ENCODE results near the gene SOX5. TPM values are rescaled to one million over a fixed set of nuclear protein-coding genes. Genes with fewer than 3 reads are reported as not detected.

Gene SOX5
- total RNA-seq, 2 experiments from 2014 or later = not detected

GRCh38 chr12:23803540-23803939 is 145.9 kb downstream of the SOX5 start:
- Mint-ChIP-seq H3K27ac (no peak overlapping the region), H3K9me3 (no peaks in the 10 kb centered on the region), H3K4me1 (no peaks in the 10 kb centered on the region)

GRCh38 chr12:23795494-23795893 is 154.0 kb downstream of the SOX5 start:
- Mint-ChIP-seq H3K4me3 (no peak overlapping the region), H3K9me3 (no peaks in the 10 kb centered on the region), H3K36me3 (no peaks in the 10 kb centered on the region), H3K27ac (no peak overlapping the region), H3K4me1 (no peaks in the 10 kb centered on the region), H3K27me3 (no peaks in the 10 kb centered on the region)
- ATAC-seq (ENCODE audit: low read depth) (no peak), DNase-seq (no peak)
- POLR2A ChIA-PET = no interaction called here

More at GRCh38 chr12:23803540-23803939, 145.9 kb downstream of the SOX5 start:
- H3K27me3 Mint-ChIP-seq = no peaks in the 10 kb centered on the region
- POLR2A ChIA-PET = no interaction called here
- no peak overlapping the region for H3K4me3 Mint-ChIP-seq
- no peaks in the 10 kb centered on the region for H3K36me3 Mint-ChIP-seq
- no peak for ATAC-seq (ENCODE audit: low read depth)
- DNase-seq = no peak

GRCh38 chr12:23781118-23781517 is 168.4 kb downstream of the SOX5 start:
- ATAC-seq (ENCODE audit: low read depth) (no peak), DNase-seq (no peak)
- no peaks in the 10 kb centered on the region for H3K4me1 Mint-ChIP-seq
- no peaks in the 10 kb centered on the region for H3K36me3 Mint-ChIP-seq
- no peaks in the 10 kb centered on the region for H3K9me3 Mint-ChIP-seq
- no peak overlapping the region for H3K4me3 Mint-ChIP-seq
- POLR2A ChIA-PET = no interaction called here
- no peak overlapping the region for H3K27ac Mint-ChIP-seq
- no peaks in the 10 kb centered on the region for H3K27me3 Mint-ChIP-seq

- H3K9me3 Mint-ChIP-seq = no peaks in the 10 kb centered on the region
- ATAC-seq (ENCODE audit: low read depth) (no peak), DNase-seq (no peak)
- POLR2A ChIA-PET = no interaction called here
- H3K4me3 Mint-ChIP-seq = no peak overlapping the region
- no peak overlapping the region for H3K27ac Mint-ChIP-seq
- H3K4me1 Mint-ChIP-seq = no peaks in the 10 kb centered on the region
- H3K36me3 Mint-ChIP-seq = no peaks in the 10 kb centered on the region
- no peaks in the 10 kb centered on the region for H3K27me3 Mint-ChIP-seq
Measured at GRCh38 chr12:23775208-23775607, 174.3 kb downstream of the SOX5 start.

GRCh38 chr12:23771240-23771949 is 178.1 kb downstream of the SOX5 start:
- H3K27me3 Mint-ChIP-seq = no peaks in the 10 kb centered on the region
- ATAC-seq (ENCODE audit: low read depth) = no peak
- H3K36me3 Mint-ChIP-seq = no peaks in the 10 kb centered on the region
- no peaks in the 10 kb centered on the region for H3K9me3 Mint-ChIP-seq
- H3K4me3 Mint-ChIP-seq = no peak overlapping the region
- POLR2A ChIA-PET = no interaction called here
- no peak overlapping the region for H3K27ac Mint-ChIP-seq
- DNase-seq = no peak
- H3K4me1 Mint-ChIP-seq = no peaks in the 10 kb centered on the region

- Mint-ChIP-seq H3K27me3 (no peaks in the 10 kb centered on the region), H3K9me3 (no peaks in the 10 kb centered on the region), H3K27ac (no peak overlapping the region), H3K36me3 (no peaks in the 10 kb centered on the region), H3K4me1 (no peaks in the 10 kb centered on the region), H3K4me3 (no peak overlapping the region)
- ATAC-seq (ENCODE audit: low read depth) = no peak
- DNase-seq = no peak
- POLR2A ChIA-PET = no interaction called here
Measured at GRCh38 chr12:23770202-23770938, 179.1 kb downstream of the SOX5 start.

GRCh38 chr12:23767834-23768233 is 181.6 kb downstream of the SOX5 start:
- ATAC-seq (ENCODE audit: low read depth) (no peak), DNase-seq (no peak)
- no peaks in the 10 kb centered on the region for H3K36me3 Mint-ChIP-seq
- no peaks in the 10 kb centered on the region for H3K4me1 Mint-ChIP-seq
- POLR2A ChIA-PET = no interaction called here
- no peak overlapping the region for H3K4me3 Mint-ChIP-seq
- H3K27me3 Mint-ChIP-seq = no peaks in the 10 kb centered on the region
- no peaks in the 10 kb centered on the region for H3K9me3 Mint-ChIP-seq
- no peak overlapping the region for H3K27ac Mint-ChIP-seq

GRCh38 chr12:23763724-23764123 is 185.7 kb downstream of the SOX5 start:
- no peaks in the 10 kb centered on the region for H3K4me1 Mint-ChIP-seq
- no peaks in the 10 kb centered on the region for H3K9me3 Mint-ChIP-seq
- ATAC-seq (ENCODE audit: low read depth) = no peak
- DNase-seq = no peak
- POLR2A ChIA-PET = no interaction called here
- no peaks in the 10 kb centered on the region for H3K27me3 Mint-ChIP-seq
- H3K27ac Mint-ChIP-seq = no peak overlapping the region
- H3K4me3 Mint-ChIP-seq = no peak overlapping the region
- H3K36me3 Mint-ChIP-seq = no peaks in the 10 kb centered on the region

- POLR2A ChIA-PET = no interaction called here
- ATAC-seq (ENCODE audit: low read depth) (no peak), DNase-seq (no peak)
- Mint-ChIP-seq H3K9me3 (no peaks in the 10 kb centered on the region), H3K27me3 (no peaks in the 10 kb centered on the region), H3K36me3 (no peaks in the 10 kb centered on the region), H3K4me1 (no peaks in the 10 kb centered on the region), H3K4me3 (no peak overlapping the region), H3K27ac (no peak overlapping the region)
Measured at GRCh38 chr12:23760495-23760894, 189.0 kb downstream of the SOX5 start.

GRCh38 chr12:23758608-23759007 is 190.9 kb downstream of the SOX5 start:
- no peaks in the 10 kb centered on the region for H3K36me3 Mint-ChIP-seq
- H3K27me3 Mint-ChIP-seq = no peaks in the 10 kb centered on the region
- H3K9me3 Mint-ChIP-seq = no peaks in the 10 kb centered on the region
- H3K27ac Mint-ChIP-seq = no peak overlapping the region
- POLR2A ChIA-PET = no interaction called here
- H3K4me1 Mint-ChIP-seq = no peaks in the 10 kb centered on the region
- ATAC-seq (ENCODE audit: low read depth) (no peak), DNase-seq (no peak)
- H3K4me3 Mint-ChIP-seq = no peak overlapping the region

- H3K9me3 Mint-ChIP-seq = no peaks in the 10 kb centered on the region
Measured at GRCh38 chr12:23757541-23757962, 191.9 kb downstream of the SOX5 start.

GRCh38 chr12:23756416-23756815 is 193.1 kb downstream of the SOX5 start:
- H3K4me1 Mint-ChIP-seq = no peaks in the 10 kb centered on the region
- no peaks in the 10 kb centered on the region for H3K27me3 Mint-ChIP-seq
- no peak overlapping the region for H3K4me3 Mint-ChIP-seq
- H3K9me3 Mint-ChIP-seq = no peaks in the 10 kb centered on the region
- no peaks in the 10 kb centered on the region for H3K36me3 Mint-ChIP-seq
- POLR2A ChIA-PET = no interaction called here
- ATAC-seq (ENCODE audit: low read depth) = no peak
- no peak for DNase-seq
- H3K27ac Mint-ChIP-seq = no peak overlapping the region

More at GRCh38 chr12:23757541-23757962, 191.9 kb downstream of the SOX5 start:
- no peak for DNase-seq
- H3K27ac Mint-ChIP-seq = no peak overlapping the region
- no peak for ATAC-seq (ENCODE audit: low read depth)
- no peaks in the 10 kb centered on the region for H3K36me3 Mint-ChIP-seq
- H3K4me1 Mint-ChIP-seq = no peaks in the 10 kb centered on the region
- POLR2A ChIA-PET = no interaction called here
- H3K27me3 Mint-ChIP-seq = no peaks in the 10 kb centered on the region
- no peak overlapping the region for H3K4me3 Mint-ChIP-seq

- H3K36me3 Mint-ChIP-seq = no peaks in the 10 kb centered on the region
- ATAC-seq (ENCODE audit: low read depth) (no peak), DNase-seq (no peak)
- H3K4me3 Mint-ChIP-seq = no peak overlapping the region
- POLR2A ChIA-PET = no interaction called here
- H3K27ac Mint-ChIP-seq = no peak overlapping the region
- H3K4me1 Mint-ChIP-seq = no peaks in the 10 kb centered on the region
- peaks cover 2% of the 10 kb centered on the region for H3K9me3 Mint-ChIP-seq
- H3K27me3 Mint-ChIP-seq = no peaks in the 10 kb centered on the region
Measured at GRCh38 chr12:23753628-23754365, 195.7 kb downstream of the SOX5 start.

GRCh38 chr12:23752245-23752644 is 197.2 kb downstream of the SOX5 start:
- POLR2A ChIA-PET = no interaction called here
- Mint-ChIP-seq H3K27ac (no peak overlapping the region), H3K4me3 (no peak overlapping the region), H3K4me1 (no peaks in the 10 kb centered on the region), H3K36me3 (no peaks in the 10 kb centered on the region), H3K9me3 (peaks cover 2% of the 10 kb centered on the region), H3K27me3 (no peaks in the 10 kb centered on the region)
- DNase-seq = no peak
- no peak for ATAC-seq (ENCODE audit: low read depth)

Data from activated naive CD8-positive, alpha-beta T cell treated with anti-CD3 and anti-CD28 coated beads, Interleukin-2, amount 10 ng/mL, durations not matched to agents 7 days and 5 days (primary cell).